ENCODE data around the gene IRX5. TPM values are rescaled to one million over a fixed set of nuclear protein-coding genes. Genes with fewer than 3 reads are reported as not detected.

IRX5 gene
- total and polyA plus RNA-seq, 2 of the 8 experiments (the other 6 are each of a cell fraction or from before 2014, with no cell fraction given) = 0.48 to 0.56 TPM

DNA sequence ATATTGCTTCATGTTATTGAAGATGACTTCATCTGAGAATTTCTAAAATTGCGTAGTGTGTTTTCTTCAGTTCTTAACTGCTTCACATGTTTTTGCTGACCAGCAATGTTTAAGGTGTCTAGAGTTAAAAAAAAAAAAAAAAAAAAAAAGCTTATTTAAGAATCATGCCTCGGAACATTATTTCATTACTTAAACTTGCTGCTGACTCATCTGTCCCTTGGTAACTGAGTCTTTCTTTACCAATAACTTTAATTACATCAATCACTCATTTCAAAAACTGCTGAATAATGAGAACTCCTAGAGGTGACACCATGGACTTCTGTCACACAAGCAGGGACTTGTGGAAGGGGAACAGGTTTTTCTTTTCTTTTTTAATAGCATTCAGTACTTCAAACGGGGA, 16.2 kb downstream of the IRX5 start (continued):
- TF ChIP-seq RBBP5 (IDR thresholded peaks at IDR 0.05; ENCODE audit: borderline replicate concordance, low read depth, low read length) = no peak
- no peak for TF ChIP-seq KDM4A (IDR thresholded peaks at IDR 0.05; ENCODE audit: low read depth, low read length, severe bottlenecking)

All from H1 (cell line).